ENCODE data around the gene SPATA20.

SPATA20 gene

GRCh38 chr17:50541402-50541715 is 5.6 kb upstream of the SPATA20 start:
- DNase-seq, result no peak

GRCh38 chr17:50541716-50542688 is 5.0 kb upstream of the SPATA20 start:
- peak; percentile 83 to 86 for DNase-seq

GRCh38 chr17:50542795-50543774 is 3.9 kb upstream of the SPATA20 start:
- peak in 1 of 2 experiments; percentile 68 for DNase-seq

DNA sequence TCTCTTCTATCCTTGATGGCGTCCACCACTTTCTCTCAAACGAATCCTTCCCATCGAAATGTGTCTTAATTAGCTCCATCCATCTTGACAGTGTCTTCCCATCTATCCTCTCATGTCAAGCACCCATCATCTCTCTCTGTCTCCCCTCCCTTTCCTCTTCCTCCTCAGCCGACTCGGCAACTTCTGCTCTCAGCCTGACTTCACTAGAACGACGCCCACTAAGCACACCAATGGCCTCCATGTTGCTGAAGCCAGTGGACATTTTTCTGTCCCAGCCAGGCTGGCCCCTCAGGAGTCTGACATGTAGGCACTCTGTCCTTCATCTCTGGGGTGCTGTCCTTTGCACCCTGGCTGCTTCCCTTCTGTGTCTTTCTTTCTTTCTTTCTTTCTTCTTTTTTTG is 2.5 kb upstream of the SPATA20 start:
- DNase-seq, result no peak

DNA sequence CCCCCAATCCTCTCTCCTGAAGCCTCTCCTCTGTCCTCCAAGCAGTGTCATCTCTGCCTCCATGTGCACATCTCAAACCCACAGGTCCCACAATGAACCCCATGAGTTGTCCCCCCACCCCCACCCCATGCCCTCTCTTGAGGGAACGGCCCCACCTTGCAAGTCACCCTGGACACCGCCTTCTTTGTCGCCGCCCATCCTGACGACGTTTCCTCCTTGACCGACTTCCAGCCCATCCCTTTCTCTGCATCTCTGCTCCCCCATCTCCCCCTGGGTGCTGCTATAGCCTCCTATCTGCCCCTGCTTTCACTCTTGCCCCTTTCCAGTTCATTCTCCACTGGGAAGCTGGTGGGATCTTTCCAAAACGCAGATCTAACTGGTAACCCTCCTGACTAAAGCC is 1.7 kb upstream of the SPATA20 start:
- DNase-seq, result no peak

DNA sequence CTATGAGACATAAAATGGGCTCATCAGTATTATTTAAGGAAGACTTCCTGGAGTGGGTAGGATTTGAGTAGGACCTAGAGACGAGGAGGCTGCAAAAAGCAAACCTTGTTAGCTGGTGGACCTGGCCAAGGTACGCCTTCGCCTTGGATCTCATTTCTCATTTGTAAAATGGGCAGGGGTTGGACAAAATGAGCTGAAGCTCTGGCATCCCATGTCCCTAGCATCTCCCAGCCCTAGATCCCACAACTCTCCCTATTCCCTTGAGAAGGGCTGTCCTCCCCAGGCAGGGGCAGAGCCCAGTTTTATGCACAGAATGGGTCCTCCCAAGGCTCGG is 306 bp upstream of the SPATA20 start:
- no peak for DNase-seq

- DNase-seq, result no peak
These were observed 736 bp downstream of the SPATA20 start for GRCh38 chr17:50547736-50548083.

- no peak for DNase-seq
These were observed 1.9 kb downstream of the SPATA20 start for GRCh38 chr17:50548831-50549230.

DNA sequence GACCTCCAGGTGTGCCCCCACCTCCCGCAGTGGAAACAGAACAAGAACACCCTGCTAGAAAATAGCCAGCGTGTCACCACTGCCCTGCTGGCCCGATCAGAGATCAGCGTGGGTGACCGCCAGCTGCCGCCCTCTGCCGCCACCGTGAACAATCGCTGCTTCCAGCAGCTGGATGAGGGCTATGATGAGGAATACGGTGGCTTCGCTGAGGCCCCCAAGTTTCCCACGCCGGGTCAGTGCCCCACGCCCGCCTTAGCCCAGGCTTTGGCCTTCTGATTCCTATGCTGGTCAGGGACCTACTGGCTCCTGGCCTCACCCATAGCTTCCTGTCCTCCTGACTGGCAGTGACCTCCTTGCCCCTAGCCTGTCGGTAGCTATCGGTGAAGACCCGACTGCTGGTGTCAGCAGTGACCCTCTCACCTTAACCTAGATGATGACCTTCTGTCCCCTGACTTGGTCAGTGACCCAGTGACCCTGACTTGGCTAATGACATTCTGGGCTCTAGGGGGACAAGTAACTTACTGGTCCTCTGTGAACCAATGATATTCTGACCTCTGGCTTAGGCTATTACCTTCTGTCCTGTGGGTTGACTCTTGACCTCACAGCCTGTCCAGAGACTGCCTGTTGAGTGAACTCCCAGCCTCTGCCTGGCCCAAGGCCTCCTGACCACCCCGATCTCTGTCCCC is 2.4 kb downstream of the SPATA20 start:
- DNase-seq, result no peak

DNA sequence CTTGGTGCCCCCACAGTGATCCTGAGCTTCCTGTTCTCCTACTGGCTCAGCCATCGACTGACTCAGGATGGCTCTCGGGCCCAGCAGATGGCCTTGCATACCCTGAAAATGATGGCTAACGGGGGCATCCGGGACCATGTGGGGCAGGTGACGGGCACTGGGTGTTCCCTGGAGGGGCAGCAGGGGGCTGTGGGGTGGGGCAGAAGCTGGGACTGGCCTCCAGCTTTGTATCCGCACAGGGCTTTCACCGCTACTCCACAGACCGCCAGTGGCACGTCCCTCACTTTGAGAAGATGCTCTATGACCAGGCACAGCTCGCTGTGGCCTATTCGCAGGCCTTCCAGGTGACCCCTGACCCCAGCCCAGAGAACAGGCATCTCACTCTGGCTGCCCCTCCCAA is 3.0 kb downstream of the SPATA20 start:
- DNase-seq, result no peak

DNA sequence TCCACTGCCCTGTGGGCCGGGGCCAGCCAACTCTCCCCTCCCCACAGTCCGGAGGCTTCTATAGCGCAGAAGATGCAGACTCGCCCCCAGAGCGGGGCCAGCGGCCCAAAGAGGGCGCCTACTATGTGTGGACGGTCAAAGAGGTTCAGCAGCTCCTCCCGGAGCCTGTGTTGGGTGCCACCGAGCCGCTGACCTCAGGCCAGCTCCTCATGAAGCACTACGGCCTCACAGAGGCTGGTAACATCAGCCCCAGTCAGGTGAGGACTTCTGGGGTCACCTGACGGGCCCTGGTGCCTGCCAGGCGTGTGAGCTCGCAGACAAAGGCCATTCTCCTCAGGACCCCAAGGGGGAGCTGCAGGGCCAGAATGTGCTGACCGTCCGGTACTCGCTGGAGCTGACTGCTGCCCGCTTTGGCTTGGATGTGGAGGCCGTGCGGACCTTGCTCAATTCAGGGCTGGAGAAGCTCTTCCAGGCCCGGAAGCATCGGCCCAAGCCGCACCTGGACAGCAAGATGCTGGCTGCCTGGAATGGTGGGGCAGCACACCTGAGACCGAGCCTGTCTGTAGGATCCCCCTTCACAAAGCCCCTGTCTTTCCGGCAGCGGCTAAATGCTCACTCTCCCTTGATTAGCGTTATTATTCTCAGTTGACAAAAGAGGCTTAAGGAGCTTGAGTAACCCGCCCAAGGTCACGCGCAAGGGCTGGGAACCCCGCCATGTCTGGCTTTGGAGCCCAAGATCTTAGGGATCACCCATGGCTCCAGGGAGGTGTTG is 3.9 kb downstream of the SPATA20 start:
- DNase-seq, result peak; percentile 67 to 73

GRCh38 chr17:50551433-50551815 is 4.5 kb downstream of the SPATA20 start:
- no peak for DNase-seq

DNA sequence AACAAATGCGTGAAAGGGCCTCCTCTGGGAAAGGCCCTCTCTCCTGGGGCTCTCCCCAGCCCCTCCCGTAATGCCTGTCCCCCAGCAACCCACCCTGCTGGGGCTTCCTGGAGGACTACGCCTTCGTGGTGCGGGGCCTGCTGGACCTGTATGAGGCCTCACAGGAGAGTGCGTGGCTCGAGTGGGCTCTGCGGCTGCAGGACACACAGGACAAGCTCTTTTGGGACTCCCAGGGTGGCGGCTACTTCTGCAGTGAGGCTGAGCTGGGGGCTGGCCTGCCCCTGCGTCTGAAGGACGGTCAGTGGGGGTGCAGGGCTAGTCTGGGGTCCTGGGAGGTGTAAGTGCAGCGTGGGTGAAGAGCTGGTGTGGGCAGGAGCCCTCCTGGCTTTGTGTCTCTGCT is 4.9 kb downstream of the SPATA20 start:
- no peak for DNase-seq

DNA sequence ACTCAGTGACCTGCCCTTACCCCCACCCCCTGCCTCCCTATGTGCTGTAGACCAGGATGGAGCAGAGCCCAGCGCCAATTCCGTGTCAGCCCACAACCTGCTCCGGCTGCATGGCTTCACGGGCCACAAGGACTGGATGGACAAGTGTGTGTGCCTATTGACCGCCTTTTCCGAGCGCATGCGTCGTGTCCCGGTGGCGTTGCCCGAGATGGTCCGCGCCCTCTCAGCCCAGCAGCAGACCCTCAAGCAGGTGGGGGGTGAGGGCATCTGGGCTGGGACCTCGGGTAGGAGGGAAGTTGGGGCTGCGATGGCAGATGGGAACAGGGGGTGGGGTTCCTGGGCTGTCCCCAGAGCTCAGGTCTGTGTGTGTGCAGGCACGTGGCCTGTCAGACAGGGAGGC is 7.2 kb downstream of the SPATA20 start:
- DNase-seq, result no peak

DNA sequence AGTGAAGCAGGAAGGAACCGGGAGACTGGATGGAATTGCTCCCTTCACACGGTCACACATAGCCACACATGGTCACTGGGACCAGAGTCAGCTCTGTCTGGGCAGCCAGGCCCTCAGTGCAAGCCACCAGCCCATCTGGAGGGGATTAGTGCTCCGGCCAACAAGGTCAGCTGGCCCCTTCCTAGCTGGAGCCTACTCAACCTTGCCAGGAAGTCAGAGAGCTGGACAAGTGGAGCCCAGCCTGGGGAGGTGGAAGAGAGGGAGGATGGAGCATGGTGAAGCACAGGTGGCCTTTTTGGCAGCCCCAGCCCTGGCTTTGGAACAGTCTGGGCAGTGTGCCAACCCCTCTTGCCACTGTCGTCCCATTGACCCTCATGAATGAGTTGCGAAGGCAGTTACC is 9.8 kb downstream of the SPATA20 start:
- DNase-seq, result peak in 1 of 2 experiments; percentile 74

- no peak for DNase-seq
These were observed 10.7 kb downstream of the SPATA20 start for GRCh38 chr17:50557630-50558029.

- no peak for DNase-seq
These were observed 11.1 kb downstream of the SPATA20 start for GRCh38 chr17:50558091-50558490.

DNA sequence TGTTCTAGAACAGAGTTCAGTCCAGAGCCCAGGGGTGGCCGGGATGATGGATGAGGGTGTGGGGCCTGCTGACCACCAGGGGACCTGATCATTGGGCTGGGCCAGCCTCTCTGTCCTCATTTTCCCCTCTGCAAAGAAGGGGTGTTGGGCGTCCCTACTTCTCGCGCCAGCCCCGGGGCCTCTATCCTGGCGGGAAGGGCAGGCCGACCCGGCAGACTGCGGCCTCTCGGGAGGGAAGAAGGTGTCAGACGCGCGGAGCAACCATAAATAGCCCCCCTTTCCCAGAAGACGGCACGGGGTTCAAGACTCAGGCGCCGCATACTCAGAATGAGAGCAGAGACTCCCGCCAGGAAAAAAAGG is 11.6 kb downstream of the SPATA20 start:
- no peak for DNase-seq

DNA sequence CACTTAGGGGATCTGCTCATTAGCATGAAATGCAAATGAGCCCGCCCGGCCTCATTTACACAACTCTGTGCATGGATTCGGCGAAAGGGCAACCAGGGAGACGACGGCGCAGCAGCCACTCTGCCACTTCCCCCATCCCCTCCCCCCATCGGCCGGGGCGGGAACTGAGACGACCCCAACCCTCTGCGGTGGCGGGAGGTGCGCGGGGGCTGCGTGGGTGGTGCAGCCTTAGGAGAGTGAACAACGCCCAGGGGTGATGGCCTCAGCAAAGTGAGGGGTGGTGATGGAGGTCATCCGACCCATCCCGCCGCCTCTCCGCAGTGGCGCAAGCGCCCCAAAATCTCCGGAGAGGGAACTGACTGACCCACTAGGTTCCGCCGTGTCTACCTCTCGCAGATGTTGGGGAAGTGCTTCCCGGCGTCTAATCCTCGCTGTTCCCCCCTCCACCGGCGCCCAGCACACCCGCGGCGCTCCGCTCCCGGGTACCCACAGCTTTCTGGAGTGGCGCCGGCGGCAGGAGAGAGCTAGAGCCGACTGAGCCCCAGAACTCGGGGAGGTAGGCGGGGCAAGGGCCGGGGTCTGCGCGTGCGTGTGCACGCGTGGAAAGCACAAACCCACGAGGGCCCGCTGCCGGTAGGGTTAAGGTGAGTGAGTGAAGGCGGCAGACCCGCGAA is 12.1 kb downstream of the SPATA20 start:
- DNase-seq, result no peak

DNA sequence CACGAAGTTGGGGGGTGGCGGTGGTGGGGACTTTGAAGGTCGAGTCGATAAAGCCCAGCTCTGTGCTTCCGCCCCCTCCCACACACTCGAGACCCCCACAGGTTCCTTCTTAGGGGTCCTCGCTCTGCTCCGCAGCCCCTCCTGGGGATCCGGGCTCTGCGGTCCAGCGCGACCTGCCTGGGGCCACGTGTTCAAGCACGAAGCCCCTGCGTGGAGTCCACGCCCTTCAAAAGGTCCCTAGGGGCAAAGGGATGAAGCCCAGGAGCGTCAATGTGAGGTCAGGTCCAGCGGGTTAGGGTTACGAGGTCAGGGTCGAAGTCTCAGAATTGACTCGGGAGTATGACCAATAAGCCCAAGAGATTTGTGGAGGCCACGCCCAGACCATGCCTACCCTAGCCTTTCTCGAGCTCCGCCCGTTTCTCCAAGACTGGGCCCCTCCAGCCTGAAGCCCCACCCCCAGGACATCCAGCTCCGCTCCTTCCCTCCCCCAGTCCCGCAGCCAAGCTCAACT is 12.8 kb downstream of the SPATA20 start:
- DNase-seq, result no peak

GRCh38 chr17:50560185-50560824 is 13.3 kb downstream of the SPATA20 start, which contains the start of gene CACNA1G:
Gene CACNA1G (plus strand): TSS chr17:50560715. CDS start chr17:50561460, 745 bp downstream.
- DNase-seq, result peak; percentile 81 to 82

Measured in NCI-H2081 (cell line).